GM13976 (cell line): ENCODE data around the gene KLHL10.
"Not testable (repeated sequence)": the region's sequence is repeated elsewhere in the genome, so short reads cannot be mapped to it uniquely, and the experiment has no call there.

Source experiments
- DNase-seq: peaks from one replicate; pipeline ENCODE4 v3.0.0; 2012; ENCODE audit warnings: low spot score
- in situ Hi-C: fragments of 300-500 bp; cut with MboI; formaldehyde crosslinking; loops from one replicate; pipeline ENCODE4 v1.12.0; 2022; ENCODE audit warnings: low sequenced_read_pairs, mixed read lengths, inconsistent platforms; ENCODE audit not compliant: unreplicated experiment
- TF ChIP-seq, protein P1 (sequence below): IDR thresholded peaks from 2 replicates; pipeline ENCODE4 v1.5.1; 2012; ENCODE audit warnings: borderline replicate concordance, mild to moderate bottlenecking; ENCODE audit not compliant: insufficient read depth; ENCODE audit errors: extremely low read depth, missing control alignments, control extremely low read depth

The KLHL10 gene

DNA sequence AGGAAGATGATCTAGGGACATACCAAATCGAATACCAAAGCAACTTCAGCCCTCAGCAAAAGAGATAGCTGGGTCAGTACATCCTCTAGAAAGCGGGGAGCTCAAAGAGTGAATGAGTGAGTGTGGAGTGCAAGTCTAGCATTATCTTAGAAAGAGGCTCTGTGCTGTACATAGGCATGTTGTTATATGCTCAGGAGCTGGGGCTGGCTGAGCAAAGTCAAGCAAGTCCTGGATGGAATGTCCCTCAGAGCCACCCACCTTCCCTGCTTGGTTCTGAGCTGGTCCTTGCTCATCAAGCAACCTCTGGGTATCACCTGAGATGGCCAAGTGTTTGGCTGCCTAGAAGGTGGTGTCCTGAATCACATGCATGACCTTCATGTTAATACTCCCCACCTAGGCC, 32.5 kb downstream of the KLHL10 start:
- TF ChIP-seq, protein P1, sequence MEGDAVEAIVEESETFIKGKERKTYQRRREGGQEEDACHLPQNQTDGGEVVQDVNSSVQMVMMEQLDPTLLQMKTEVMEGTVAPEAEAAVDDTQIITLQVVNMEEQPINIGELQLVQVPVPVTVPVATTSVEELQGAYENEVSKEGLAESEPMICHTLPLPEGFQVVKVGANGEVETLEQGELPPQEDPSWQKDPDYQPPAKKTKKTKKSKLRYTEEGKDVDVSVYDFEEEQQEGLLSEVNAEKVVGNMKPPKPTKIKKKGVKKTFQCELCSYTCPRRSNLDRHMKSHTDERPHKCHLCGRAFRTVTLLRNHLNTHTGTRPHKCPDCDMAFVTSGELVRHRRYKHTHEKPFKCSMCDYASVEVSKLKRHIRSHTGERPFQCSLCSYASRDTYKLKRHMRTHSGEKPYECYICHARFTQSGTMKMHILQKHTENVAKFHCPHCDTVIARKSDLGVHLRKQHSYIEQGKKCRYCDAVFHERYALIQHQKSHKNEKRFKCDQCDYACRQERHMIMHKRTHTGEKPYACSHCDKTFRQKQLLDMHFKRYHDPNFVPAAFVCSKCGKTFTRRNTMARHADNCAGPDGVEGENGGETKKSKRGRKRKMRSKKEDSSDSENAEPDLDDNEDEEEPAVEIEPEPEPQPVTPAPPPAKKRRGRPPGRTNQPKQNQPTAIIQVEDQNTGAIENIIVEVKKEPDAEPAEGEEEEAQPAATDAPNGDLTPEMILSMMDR, result no peak
- no peak for DNase-seq
- in situ Hi-C loops, result no loop called here

DNA sequence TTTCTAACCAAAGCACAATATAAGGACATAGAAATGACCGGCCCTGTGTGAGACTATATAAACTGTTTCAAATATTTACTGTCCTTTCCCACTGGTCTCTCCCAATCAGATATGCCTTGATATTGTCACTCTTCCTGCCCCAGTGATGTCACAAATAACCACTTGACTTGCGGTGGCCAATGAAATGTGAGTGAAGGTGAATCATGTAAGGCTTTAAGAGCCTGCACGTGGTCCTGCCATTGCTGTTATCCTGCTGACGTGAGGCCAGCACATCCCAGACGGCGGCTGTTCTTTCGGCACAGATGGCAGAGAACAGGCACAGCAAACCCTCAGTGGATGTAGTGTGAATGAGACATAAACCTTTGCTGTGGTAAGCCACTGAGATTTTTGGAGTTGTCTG, 33.0 kb downstream of the KLHL10 start:
- no peak for DNase-seq
- TF ChIP-seq, protein P1, result no peak
- in situ Hi-C loops, result no loop called here

DNA sequence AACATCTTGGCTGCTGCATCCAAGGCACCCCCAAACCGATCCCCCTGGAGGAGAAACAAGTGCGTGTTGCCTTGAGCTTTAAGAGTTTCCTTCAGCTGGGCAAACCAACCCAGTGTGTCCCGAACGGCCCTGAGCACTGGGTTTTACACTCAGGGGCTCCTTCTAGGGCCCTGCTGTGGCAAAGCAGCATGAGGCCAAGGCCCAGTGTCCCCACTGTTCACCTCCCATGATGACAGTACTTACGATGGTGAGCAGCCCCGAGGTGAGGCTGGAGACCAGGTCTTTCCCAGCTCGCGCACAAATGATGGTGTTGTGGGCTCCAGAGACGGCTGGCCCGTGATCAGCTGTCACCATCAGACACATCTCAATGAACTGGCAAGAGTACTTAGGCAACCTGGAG, 34.2 kb downstream of the KLHL10 start:
- TF ChIP-seq, protein P1, result no peak
- in situ Hi-C loops, result no loop called here
- DNase-seq, result no peak

DNA sequence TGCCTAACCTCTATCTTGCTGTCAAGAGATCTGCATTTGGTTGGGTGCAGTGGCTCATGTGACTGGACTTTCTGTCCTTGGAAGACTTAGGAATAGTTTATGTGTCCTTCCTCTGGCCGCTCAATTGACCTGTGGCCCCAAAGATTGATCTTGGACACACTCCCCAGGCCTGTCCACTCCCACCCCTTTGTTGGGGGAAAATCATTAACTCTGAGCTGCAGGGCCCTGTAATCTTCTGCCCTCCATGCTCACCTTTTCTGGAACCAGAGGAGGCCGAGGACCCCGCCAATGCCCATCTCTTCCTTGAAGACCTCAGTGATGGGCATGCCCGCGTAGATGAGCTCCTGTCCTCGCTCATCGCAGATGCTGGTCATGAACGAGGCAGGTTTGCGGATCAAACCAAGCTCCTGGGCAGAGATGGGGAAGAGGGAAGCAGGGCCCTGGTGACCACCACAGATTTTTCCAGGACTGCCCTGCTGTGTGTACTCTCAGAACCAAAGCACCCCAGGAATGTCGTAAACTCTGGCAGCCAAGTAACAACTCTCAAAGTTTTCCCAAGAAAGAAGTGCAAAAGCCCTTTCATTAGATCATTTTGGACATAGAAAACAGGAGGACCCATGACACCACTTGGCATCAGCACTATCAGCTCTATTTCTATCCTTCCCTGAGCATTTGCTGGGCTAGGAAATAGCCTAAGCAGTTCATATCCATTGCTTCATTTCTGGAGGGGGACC, 36.1 kb downstream of the KLHL10 start:
- TF ChIP-seq, protein P1, result no peak
- in situ Hi-C loops, result no loop called here
- no peak for DNase-seq

DNA sequence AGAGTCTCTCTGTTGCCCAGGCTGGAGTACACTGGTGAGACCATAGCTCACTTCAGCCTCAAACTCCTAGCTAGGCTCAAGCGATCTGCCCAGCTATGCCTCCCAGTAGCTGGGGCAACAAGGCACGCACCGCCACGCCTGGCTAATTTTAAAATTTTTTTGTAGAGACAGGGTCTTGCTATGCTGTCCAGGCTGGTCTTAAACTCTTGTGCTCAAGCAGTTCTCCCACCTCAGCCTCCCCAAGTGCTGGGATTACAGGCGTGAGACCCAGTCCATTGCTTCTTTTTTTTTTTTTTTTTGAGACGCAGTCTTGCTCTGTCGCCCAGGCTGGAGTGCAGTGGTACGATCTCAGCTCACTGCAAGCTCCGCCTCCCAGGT, 36.7 kb downstream of the KLHL10 start:
- in situ Hi-C loops, DNase-seq: not testable (repeated sequence)

DNA sequence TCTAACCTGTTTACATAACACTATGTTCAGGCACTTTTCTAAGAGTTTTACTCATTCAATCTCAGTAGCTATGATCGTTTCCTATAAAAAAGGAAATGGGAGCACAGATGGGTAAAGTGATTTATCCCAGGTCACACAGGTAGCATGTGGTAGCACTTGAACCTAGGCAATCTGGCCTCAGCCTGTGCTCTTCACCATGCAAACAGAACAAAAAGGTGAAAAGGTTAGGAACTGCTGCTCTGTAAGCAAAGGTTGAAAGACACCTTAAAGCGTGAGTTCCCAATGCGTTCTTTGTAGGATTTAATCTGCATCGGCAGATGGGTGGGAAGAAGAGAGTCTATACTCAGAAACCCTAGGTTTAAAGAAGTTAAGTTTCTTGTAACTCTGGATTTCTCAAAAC, 42.5 kb downstream of the KLHL10 start:
- in situ Hi-C loops, result no loop called here
- TF ChIP-seq, protein P1, result no peak

DNA sequence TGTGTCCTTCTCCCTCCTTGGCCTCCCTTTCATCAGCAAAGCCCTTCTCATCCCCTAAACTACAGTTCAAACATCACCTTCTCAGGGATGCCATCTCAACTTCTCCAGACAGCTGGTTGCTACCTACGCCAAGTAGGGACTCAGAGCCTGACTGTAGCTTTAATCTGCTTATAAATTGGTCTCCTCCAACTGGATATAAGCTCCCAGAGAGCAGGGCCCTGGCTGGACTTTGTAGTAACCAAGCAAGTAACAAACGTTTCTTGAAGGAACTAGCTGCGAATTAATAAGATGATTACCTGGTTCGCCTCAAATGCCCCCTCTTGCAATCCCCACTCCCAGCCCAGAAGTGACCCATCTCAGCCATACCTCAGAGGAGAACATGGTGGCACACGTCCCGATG, 45.1 kb downstream of the KLHL10 start:
- in situ Hi-C loops, result no loop called here
- TF ChIP-seq, protein P1, result no peak
- no peak for DNase-seq

More for the DNA sequence above, 42.5 kb downstream of the KLHL10 start:
- no peak for DNase-seq
